ENCODE measurements around the gene IFNA10. TPM values are rescaled to one million over a fixed set of nuclear protein-coding genes. Genes with fewer than 3 reads are reported as not detected.
"Not testable (repeated sequence)": the region's sequence is repeated elsewhere in the genome, so short reads cannot be mapped to it uniquely, and the experiment has no call there.

IFNA10 gene
- polyA plus RNA-seq, 2 of the 4 experiments (the other 2 are of a cell fraction) = not detected

DNA sequence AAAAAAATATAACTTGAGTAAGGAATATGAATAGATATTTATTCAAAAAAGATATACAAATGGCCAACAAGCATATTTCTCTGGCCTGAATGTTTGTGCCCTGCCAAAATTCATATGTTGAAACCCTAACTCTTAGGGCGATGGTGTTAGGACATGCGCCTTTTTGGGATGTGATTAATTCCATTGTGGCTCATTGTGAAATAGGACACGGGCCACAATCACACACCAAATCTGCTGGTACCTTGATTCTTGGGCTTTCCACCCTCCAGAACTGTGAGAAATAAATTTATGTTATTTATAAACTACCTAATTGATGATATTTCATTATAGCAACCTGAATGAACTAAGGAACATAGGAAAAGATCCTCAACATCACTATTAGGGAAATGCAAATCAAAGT lies 34.8 kb downstream of the IFNA10 start:
- ATAC-seq = no peak
- Histone ChIP-seq H3K27ac (no peak overlapping the region), H3K4me3 (no peak overlapping the region), H3K9me3 (no peaks in the 10 kb centered on the region), H3K4me1 (no peaks in the 10 kb centered on the region), H3K4me2 (no peak overlapping the region)
- CTCF ChIA-PET = no interaction called here
- TF ChIP-seq SREBF2 (IDR thresholded peaks at IDR 0.05) (no peak), HDAC2 (IDR thresholded peaks at IDR 0.05) (no peak), EP300 (IDR thresholded peaks at IDR 0.05) (no peak), ZFP36 (IDR thresholded peaks at IDR 0.05; ENCODE audit: borderline replicate concordance, partially characterized antibody) (no peak), POLR2A (IDR thresholded peaks at IDR 0.05; ENCODE audit: low read length) (no peak), CHD2 (IDR thresholded peaks at IDR 0.05; ENCODE audit: low read length, partially characterized antibody) (no peak), NR3C1 (IDR thresholded peaks at IDR 0.05) (no peak), EHMT2 (IDR thresholded peaks at IDR 0.05; ENCODE audit: low read depth) (no peak), JUN (IDR thresholded peaks at IDR 0.05) (no peak), TP53 (CRISPR knock-in tag; IDR thresholded peaks at IDR 0.05) (no peak), KDM5A (IDR thresholded peaks at IDR 0.05) (no peak), TFCP2L1 (CRISPR knock-in tag; IDR thresholded peaks at IDR 0.05) (no peak), HOXB5 (CRISPR knock-in tag; IDR thresholded peaks at IDR 0.05) (no peak), RARB (CRISPR knock-in tag; IDR thresholded peaks at IDR 0.05) (no peak)
- TF ChIP-seq, protein P1, sequence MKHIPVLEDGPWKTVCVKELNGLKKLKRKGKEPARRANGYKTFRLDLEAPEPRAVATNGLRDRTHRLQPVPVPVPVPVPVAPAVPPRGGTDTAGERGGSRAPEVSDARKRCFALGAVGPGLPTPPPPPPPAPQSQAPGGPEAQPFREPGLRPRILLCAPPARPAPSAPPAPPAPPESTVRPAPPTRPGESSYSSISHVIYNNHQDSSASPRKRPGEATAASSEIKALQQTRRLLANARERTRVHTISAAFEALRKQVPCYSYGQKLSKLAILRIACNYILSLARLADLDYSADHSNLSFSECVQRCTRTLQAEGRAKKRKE (CRISPR knock-in tag; IDR thresholded peaks at IDR 0.05; ENCODE audit: low read depth) = no peak
- TF ChIP-seq, protein P2, sequence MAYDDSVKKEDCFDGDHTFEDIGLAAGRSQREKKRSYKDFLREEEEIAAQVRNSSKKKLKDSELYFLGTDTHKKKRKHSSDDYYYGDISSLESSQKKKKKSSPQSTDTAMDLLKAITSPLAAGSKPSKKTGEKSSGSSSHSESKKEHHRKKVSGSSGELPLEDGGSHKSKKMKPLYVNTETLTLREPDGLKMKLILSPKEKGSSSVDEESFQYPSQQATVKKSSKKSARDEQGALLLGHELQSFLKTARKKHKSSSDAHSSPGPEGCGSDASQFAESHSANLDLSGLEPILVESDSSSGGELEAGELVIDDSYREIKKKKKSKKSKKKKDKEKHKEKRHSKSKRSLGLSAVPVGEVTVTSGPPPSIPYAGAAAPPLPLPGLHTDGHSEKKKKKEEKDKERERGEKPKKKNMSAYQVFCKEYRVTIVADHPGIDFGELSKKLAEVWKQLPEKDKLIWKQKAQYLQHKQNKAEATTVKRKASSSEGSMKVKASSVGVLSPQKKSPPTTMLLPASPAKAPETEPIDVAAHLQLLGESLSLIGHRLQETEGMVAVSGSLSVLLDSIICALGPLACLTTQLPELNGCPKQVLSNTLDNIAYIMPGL (CRISPR knock-in tag; IDR thresholded peaks at IDR 0.05; ENCODE audit: borderline replicate concordance) = no peak
- TF ChIP-seq, protein P3, sequence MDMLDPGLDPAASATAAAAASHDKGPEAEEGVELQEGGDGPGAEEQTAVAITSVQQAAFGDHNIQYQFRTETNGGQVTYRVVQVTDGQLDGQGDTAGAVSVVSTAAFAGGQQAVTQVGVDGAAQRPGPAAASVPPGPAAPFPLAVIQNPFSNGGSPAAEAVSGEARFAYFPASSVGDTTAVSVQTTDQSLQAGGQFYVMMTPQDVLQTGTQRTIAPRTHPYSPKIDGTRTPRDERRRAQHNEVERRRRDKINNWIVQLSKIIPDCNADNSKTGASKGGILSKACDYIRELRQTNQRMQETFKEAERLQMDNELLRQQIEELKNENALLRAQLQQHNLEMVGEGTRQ (IDR thresholded peaks at IDR 0.05) = no peak
- TF ChIP-seq, protein P4, sequence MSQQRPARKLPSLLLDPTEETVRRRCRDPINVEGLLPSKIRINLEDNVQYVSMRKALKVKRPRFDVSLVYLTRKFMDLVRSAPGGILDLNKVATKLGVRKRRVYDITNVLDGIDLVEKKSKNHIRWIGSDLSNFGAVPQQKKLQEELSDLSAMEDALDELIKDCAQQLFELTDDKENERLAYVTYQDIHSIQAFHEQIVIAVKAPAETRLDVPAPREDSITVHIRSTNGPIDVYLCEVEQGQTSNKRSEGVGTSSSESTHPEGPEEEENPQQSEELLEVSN (IDR thresholded peaks at IDR 0.05; ENCODE audit: borderline replicate concordance, low read depth) = no peak
- TF ChIP-seq, protein P5, sequence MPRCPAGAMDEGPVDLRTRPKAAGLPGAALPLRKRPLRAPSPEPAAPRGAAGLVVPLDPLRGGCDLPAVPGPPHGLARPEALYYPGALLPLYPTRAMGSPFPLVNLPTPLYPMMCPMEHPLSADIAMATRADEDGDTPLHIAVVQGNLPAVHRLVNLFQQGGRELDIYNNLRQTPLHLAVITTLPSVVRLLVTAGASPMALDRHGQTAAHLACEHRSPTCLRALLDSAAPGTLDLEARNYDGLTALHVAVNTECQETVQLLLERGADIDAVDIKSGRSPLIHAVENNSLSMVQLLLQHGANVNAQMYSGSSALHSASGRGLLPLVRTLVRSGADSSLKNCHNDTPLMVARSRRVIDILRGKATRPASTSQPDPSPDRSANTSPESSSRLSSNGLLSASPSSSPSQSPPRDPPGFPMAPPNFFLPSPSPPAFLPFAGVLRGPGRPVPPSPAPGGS (IDR thresholded peaks at IDR 0.05) = no peak
- WGBS (ENCODE audit: missing lambda C conversion rate) = 58% methylated on average over 3 of the region's 3 CpGs
- DNase-seq (ENCODE audit: low read depth in 1 of 2, low spot score in 1 of 2) = no peak
- no peak for FAIRE-seq
- POLR2A ChIA-PET = no interaction called here

DNA sequence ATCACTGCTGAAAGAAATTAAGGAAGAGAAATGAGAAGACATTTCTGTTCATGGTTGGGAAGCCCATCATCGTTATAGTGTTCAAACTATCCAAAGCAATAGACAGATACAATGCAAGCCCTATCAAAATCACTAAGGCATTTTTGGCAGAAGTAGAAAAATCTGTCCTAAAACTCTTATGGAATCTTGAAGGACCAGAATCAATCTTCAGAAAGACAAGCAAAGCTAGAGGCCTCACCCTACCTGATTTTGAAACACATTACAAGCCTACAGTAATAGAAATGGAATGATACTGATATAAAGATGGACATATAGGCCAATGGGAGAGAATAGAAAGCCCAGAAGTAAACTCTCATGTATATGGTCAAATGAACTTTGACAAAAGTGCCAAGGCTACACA lies 35.6 kb downstream of the IFNA10 start:
- FAIRE-seq (no peak), DNase-seq (ENCODE audit: low read depth in 1 of 2, low spot score in 1 of 2) (no peak), ATAC-seq (no peak)
- Histone ChIP-seq H3K4me2 (no peak overlapping the region), H3K4me1 (no peaks in the 10 kb centered on the region), H3K4me3 (no peak overlapping the region), H3K27ac (no peak overlapping the region), H3K9me3 (no peaks in the 10 kb centered on the region)
- ChIA-PET POLR2A (no interaction called here), CTCF (no interaction called here)
- no peak for TF ChIP-seq FOSB (CRISPR knock-in tag; IDR thresholded peaks at IDR 0.05)
- TF ChIP-seq TP53 (CRISPR knock-in tag; IDR thresholded peaks at IDR 0.05) = no peak
- no peak for TF ChIP-seq MAFK (IDR thresholded peaks at IDR 0.05; ENCODE audit: partially characterized antibody)
- TF ChIP-seq BHLHE40 (IDR thresholded peaks at IDR 0.05; ENCODE audit: low read depth, low read length) = no peak
- TF ChIP-seq GATA3 (IDR thresholded peaks at IDR 0.05; ENCODE audit: borderline replicate concordance) = no peak
- no peak for TF ChIP-seq HOXB13 (CRISPR knock-in tag; IDR thresholded peaks at IDR 0.05; ENCODE audit: low read depth)
- TF ChIP-seq, protein P4 (IDR thresholded peaks at IDR 0.05; ENCODE audit: borderline replicate concordance, low read depth) = no peak
- TF ChIP-seq CBX2 (IDR thresholded peaks at IDR 0.05; ENCODE audit: borderline replicate concordance, low read depth) = no peak
- TF ChIP-seq, protein P6, sequence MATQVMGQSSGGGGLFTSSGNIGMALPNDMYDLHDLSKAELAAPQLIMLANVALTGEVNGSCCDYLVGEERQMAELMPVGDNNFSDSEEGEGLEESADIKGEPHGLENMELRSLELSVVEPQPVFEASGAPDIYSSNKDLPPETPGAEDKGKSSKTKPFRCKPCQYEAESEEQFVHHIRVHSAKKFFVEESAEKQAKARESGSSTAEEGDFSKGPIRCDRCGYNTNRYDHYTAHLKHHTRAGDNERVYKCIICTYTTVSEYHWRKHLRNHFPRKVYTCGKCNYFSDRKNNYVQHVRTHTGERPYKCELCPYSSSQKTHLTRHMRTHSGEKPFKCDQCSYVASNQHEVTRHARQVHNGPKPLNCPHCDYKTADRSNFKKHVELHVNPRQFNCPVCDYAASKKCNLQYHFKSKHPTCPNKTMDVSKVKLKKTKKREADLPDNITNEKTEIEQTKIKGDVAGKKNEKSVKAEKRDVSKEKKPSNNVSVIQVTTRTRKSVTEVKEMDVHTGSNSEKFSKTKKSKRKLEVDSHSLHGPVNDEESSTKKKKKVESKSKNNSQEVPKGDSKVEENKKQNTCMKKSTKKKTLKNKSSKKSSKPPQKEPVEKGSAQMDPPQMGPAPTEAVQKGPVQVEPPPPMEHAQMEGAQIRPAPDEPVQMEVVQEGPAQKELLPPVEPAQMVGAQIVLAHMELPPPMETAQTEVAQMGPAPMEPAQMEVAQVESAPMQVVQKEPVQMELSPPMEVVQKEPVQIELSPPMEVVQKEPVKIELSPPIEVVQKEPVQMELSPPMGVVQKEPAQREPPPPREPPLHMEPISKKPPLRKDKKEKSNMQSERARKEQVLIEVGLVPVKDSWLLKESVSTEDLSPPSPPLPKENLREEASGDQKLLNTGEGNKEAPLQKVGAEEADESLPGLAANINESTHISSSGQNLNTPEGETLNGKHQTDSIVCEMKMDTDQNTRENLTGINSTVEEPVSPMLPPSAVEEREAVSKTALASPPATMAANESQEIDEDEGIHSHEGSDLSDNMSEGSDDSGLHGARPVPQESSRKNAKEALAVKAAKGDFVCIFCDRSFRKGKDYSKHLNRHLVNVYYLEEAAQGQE (IDR thresholded peaks at IDR 0.05) = no peak
- no peak for TF ChIP-seq JUN (IDR thresholded peaks at IDR 0.05)
- no peak for TF ChIP-seq HOXB5 (CRISPR knock-in tag; IDR thresholded peaks at IDR 0.05)
- WGBS (ENCODE audit: missing lambda C conversion rate) = 0% methylated on average over 1 of the region's 1 CpG

DNA sequence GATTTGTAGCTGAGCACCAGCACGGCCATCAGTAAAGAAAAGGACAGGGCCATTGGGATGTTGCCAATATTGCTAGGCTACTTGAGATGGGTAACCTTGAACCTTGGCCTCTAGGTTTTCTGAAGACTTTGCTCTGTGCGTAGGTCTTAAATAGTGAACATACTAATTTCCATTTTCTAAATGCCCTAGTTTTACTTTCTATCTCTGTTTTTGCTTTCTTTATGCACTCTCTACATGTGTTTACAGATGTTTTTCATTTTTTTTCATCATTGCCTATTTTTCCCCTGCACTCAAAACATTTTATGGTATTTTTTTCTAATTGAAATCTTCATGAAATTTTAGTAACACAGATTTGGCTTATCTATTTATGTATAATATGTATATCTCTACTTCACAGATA lies 40.4 kb downstream of the IFNA10 start, which contains the start of gene IFNA21:
Gene IFNA21, minus strand, starts transcription at position 101 of the 400 bp plus-strand sequence. Its CDS starts 48 bp downstream, at position 53.
- CTCF ChIA-PET = not testable (repeated sequence)

More for the DNA sequence above, 40.4 kb downstream of the IFNA10 start, which contains the start of gene IFNA21:
- ATAC-seq; FAIRE-seq; H3K27ac ChIP-seq; H3K9me3 ChIP-seq; H3K4me2 ChIP-seq; DNase-seq (ENCODE audit: low read depth in 1 of 2, low spot score in 1 of 2); H3K4me1 ChIP-seq; H3K4me3 ChIP-seq; POLR2A ChIA-PET: not testable (repeated sequence)
- 41% methylated on average over 2 of the region's 2 CpGs for WGBS (ENCODE audit: missing lambda C conversion rate)

Measured in A549 (cell line).